H7 (cell line): ENCODE measurements around the gene ALPK3. TPM values are rescaled to one million over a fixed set of nuclear protein-coding genes. Genes with fewer than 3 reads are reported as not detected.
"Not testable (repeated sequence)": the region's sequence is repeated elsewhere in the genome, so short reads cannot be mapped to it uniquely, and the experiment has no call there.

Experiments
- DNase-seq: peaks from one replicate; pipeline ENCODE4 v3.0.0; 2012
- H3K27me3 ChIP-seq: 2 replicates; pipeline ENCODE4 v1.6.0; 2011; ENCODE audit warnings: mild to moderate bottlenecking, low read length; ENCODE audit not compliant: control insufficient read depth, insufficient read depth
- H3K36me3 ChIP-seq: replicated peaks from 2 replicates; pipeline ENCODE4 v1.5.1; 2011; ENCODE audit warnings: low read length; ENCODE audit not compliant: control insufficient read depth, insufficient read depth
- H3K4me3 ChIP-seq: 2 replicates; pipeline ENCODE4 v1.5.1; 2011; ENCODE audit warnings: low read depth, mild to moderate bottlenecking, control low read depth, low read length, moderate library complexity; ENCODE audit not compliant: insufficient read depth
- total RNA-seq: library from RNA; depleted of rRNA; stranded (reverse); fragments of >200 nt; shearing (Covaris generic); gene quantifications from 2 replicates; pipeline ENCODE4 v1.2.3, GENCODE V29; 2014

Gene ALPK3
- total RNA-seq, 1 experiment from 2014 or later, result 0.59 TPM

- H3K36me3 ChIP-seq, result peaks cover 6% of the 10 kb centered on the region
- H3K4me3 ChIP-seq, result no peak overlapping the region
- no peak for DNase-seq
- H3K27me3 ChIP-seq, result no peaks in the 10 kb centered on the region
These were observed 23.1 kb downstream of the ALPK3 start for GRCh38 chr15:84840255-84840654.

- no peak for DNase-seq
- no peak overlapping the region for H3K4me3 ChIP-seq
- H3K27me3 ChIP-seq, result no peaks in the 10 kb centered on the region
- H3K36me3 ChIP-seq, result peaks cover 4% of the 10 kb centered on the region
These were observed 23.7 kb downstream of the ALPK3 start for GRCh38 chr15:84840741-84841429.

- Histone ChIP-seq H3K36me3 (peaks cover 4% of the 10 kb centered on the region), H3K4me3 (no peak overlapping the region), H3K27me3 (no peaks in the 10 kb centered on the region)
- DNase-seq, result no peak
These were observed 25.6 kb downstream of the ALPK3 start for GRCh38 chr15:84842781-84843180.

- Histone ChIP-seq H3K36me3 (peaks cover 4% of the 10 kb centered on the region), H3K27me3 (no peaks in the 10 kb centered on the region), H3K4me3 (no peak overlapping the region)
- DNase-seq, result no peak
These were observed 27.8 kb downstream of the ALPK3 start for GRCh38 chr15:84844964-84845363.

- H3K4me3 ChIP-seq, H3K36me3 ChIP-seq, H3K27me3 ChIP-seq: not testable (repeated sequence)
- peak; percentile 62 for DNase-seq
These were observed 28.5 kb downstream of the ALPK3 start for GRCh38 chr15:84845631-84846030.

GRCh38 chr15:84846269-84846668, 29.1 kb downstream of the ALPK3 start:
- peaks cover 2% of the 10 kb centered on the region for H3K36me3 ChIP-seq
- no peak for DNase-seq
- no peaks in the 10 kb centered on the region for H3K27me3 ChIP-seq
- no peak overlapping the region for H3K4me3 ChIP-seq

DNA sequence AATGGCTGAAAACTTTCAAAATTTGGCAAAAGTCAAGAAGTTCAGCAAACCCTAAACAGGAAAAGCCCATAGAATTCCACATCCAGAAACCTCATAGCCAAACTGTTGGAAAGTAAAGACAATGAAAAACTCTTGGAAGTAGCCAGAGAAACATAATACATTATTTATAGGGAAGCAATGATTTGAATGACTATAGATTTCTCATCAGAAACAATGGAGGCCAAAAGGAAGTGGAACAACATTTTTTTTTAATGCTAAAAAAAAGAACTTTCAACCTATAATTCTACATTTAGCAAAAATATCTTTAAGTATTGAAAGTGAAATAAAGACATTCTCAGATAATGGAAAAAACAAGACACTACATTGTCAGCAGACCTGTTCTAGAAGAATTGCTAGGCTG, 30.2 kb downstream of the ALPK3 start:
- H3K36me3 ChIP-seq, result peaks cover under 1% of the 10 kb centered on the region
- no peaks in the 10 kb centered on the region for H3K27me3 ChIP-seq
- DNase-seq, result no peak
- H3K4me3 ChIP-seq, result no peak overlapping the region

- Histone ChIP-seq H3K27me3 (no peaks in the 10 kb centered on the region), H3K4me3 (no peak overlapping the region), H3K36me3 (peaks cover 5% of the 10 kb centered on the region)
- no peak for DNase-seq
These were observed 35.1 kb downstream of the ALPK3 start for GRCh38 chr15:84852212-84852611.

DNA sequence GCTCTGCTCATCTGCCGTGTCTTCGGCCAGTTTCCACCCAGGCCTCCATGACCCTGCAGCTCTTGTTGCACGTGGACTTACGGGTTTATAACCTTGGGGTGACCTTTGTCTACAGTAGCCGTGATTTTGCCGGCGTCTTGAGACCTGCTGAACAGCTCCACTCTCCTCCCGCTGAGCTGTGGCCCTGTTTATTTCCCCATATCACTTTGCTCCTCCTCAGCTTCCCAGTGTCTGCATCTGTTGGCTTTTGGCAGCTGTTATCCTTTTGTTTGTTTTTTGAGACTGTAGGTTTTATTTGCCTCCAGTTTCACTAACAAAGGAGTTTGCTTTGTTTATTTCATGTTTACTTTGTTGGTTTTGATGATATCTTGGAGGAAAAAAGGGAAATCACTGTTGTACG, 38.0 kb downstream of the ALPK3 start:
- H3K4me3 ChIP-seq, result no peak overlapping the region
- no peak for DNase-seq
- H3K36me3 ChIP-seq, result peaks cover 12% of the 10 kb centered on the region
- no peaks in the 10 kb centered on the region for H3K27me3 ChIP-seq

DNA sequence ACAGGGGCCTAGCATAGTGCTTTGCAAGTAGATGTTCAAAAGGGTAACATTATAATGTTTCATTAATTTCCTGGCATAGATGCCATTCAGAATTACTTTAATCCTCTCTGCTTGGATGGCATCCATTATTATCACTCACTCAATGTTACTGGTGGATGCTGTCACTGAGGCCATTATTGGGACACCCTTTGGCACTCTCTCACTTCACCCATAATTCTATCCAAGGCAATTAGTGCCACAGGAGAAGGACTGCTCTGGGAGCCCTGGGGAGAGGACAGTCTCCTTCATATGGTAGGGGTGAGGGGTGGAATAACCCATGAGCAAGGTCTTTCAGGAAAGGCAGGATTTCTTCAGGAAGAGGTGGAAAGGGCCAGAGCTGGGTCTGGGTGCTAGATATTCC, 38.6 kb downstream of the ALPK3 start:
- Histone ChIP-seq H3K36me3 (peaks cover 12% of the 10 kb centered on the region), H3K27me3 (no peaks in the 10 kb centered on the region), H3K4me3 (no peak overlapping the region)
- no peak for DNase-seq

- peaks cover 12% of the 10 kb centered on the region for H3K36me3 ChIP-seq
- no peak overlapping the region for H3K4me3 ChIP-seq
- DNase-seq, result no peak
- no peaks in the 10 kb centered on the region for H3K27me3 ChIP-seq
These were observed 39.7 kb downstream of the ALPK3 start for GRCh38 chr15:84856731-84857417.

- Histone ChIP-seq H3K27me3 (no peaks in the 10 kb centered on the region), H3K4me3 (no peak overlapping the region), H3K36me3 (peaks cover 12% of the 10 kb centered on the region)
- DNase-seq, result peak; percentile 23
These were observed 40.4 kb downstream of the ALPK3 start for GRCh38 chr15:84857418-84858004.

DNA sequence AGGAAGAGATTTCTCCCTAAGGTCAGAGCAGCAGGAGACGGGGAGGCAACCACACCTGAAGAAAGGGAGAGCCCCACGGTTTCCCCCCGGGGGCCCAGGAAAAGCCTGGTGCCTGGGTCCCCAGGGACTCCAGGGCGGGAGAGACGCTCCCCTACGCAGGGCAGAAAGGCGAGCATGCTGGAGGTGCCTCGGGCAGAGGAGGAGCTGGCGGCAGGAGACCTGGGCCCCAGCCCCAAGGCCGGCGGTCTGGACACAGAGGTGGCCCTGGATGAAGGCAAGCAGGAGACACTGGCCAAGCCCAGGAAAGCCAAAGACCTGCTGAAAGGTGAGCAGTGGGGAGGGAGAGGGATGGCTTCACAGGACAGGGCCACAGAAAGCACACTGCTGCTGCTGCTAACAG, 41.1 kb downstream of the ALPK3 start:
- peak; percentile 24 for DNase-seq
- Histone ChIP-seq H3K4me3 (no peak overlapping the region), H3K27me3 (no peaks in the 10 kb centered on the region), H3K36me3 (peaks cover 14% of the 10 kb centered on the region)

GRCh38 chr15:84859144-84859543, 42.0 kb downstream of the ALPK3 start:
- no peaks in the 10 kb centered on the region for H3K27me3 ChIP-seq
- no peak for DNase-seq
- no peak overlapping the region for H3K4me3 ChIP-seq
- H3K36me3 ChIP-seq, result peaks cover 19% of the 10 kb centered on the region

DNA sequence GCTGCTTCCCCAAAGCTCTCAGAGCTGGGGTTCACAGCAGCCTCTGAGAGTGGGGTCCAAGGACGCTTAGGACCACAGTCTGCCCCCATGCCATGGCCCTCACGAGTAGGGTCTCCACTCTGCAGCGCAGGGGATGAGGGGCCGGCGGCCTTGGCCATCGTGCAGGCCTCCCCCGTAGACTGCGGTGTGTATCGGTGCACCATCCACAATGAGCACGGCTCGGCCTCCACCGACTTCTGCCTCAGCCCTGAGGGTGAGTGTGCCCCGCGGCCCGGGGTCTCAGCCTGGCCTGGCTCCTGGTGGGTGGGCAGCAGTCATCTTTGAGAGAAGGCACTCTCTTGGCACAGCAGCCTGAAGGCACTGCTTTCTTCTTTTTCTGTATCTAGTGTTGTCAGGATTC, 42.5 kb downstream of the ALPK3 start:
- H3K27me3 ChIP-seq, result no peaks in the 10 kb centered on the region
- peaks cover 23% of the 10 kb centered on the region for H3K36me3 ChIP-seq
- no peak for DNase-seq
- H3K4me3 ChIP-seq, result no peak overlapping the region
